HG03571 (cell line): Measurements from ENCODE around the gene JARID2.

Experiments used
- ATAC-seq: cut with Tn5 transposase; IDR thresholded peaks from one replicate; pipeline ENCODE4 v1.9.1; 2021; ENCODE audit not compliant: unreplicated experiment

JARID2 gene

DNA sequence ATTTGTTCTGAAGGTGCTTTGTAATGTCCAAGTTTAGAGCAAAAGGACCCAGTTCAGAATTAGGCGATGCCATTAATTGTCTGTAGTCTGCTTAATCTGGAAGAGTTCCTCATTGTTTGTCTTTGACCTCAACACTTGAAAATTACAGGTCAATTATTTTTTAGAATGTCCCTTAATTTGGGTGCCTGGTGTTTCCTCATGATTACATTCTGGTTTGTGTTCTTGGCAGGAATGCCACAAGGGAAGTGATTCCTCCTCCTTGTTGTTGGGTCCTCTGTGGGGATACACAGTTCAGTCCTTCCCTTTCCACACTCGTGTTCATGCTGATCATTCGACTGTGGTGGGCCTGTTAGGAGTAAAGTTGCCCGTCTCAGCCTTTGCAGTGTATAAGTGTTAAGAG is 207.3 kb downstream of the JARID2 start:
- no peak for ATAC-seq

DNA sequence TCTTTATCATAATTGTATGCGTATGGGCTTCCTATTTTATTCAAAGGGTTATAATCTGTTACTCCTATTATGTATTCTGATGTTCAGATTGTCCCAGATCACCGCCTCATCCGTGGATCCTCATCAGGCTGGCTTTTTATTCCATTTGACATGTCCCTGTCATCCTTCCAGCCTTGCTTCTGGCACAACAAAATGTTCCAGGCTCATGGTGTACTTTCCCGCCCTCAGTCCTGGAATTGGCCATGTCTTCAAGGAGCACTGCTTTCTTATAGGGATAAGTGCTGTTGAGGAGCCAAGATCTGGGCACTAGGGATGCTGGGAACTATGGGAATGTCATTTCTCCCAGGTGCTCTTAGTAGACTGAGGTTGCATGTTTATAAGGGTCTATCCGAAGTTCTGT is 207.8 kb downstream of the JARID2 start:
- no peak for ATAC-seq

GRCh38 chr6:15456422-15456821 is 210.6 kb downstream of the JARID2 start:
- no peak for ATAC-seq

- ATAC-seq = no peak
Observed at GRCh38 chr6:15457121-15457650, 211.3 kb downstream of the JARID2 start.

DNA sequence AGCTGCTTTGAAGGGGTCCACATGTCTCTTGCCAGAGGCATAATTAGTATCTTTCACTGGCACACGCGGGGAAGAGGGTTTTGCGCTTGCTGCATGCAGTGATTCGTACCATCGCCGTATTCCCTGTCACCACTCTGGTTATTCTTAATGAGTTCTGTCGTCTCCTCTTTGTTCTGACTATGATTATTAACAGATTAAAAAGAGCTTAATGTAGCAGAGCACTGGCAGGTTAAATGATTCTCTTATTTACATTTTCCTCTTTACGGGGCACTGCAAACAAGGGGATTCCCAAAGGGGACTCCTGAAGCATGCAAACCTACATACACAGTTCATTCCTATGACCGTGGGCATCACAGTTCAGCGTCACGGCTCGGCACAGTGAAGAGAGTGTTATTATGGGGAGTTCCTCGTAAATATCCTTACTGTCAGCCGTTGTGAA is 212.2 kb downstream of the JARID2 start:
- ATAC-seq = peak; percentile 64

DNA sequence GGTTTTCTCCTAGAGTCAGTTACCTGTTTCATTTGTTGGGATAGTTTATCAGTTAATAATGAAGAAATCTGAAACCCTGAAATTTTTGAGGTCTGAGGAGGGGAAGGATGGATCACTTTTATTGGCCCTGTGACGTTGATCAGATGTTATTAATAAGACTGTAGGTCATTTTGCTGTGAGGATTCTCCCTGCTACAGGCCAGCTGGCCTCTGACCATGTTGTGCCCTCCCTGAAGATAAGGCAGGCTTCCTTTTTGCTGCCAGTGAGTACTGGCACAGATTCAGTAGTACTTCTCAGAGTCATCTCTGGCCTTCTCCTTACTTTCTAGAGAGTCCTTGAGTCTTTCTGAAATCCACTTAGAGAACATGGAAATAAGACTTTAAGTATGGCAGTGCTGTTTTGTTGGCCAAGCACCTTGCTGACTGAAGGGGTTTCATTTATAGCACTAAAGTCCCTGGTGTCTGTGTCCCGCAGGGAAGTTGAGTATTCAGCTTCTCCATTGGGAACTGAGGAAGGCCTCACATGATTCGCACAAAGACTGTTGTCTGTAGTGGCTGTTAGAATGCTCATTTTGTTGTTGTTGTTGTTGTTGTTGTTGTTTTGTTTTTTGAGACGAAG is 214.3 kb downstream of the JARID2 start:
- no peak for ATAC-seq

- ATAC-seq = no peak
Observed at GRCh38 chr6:15461127-15461944, 215.5 kb downstream of the JARID2 start.

DNA sequence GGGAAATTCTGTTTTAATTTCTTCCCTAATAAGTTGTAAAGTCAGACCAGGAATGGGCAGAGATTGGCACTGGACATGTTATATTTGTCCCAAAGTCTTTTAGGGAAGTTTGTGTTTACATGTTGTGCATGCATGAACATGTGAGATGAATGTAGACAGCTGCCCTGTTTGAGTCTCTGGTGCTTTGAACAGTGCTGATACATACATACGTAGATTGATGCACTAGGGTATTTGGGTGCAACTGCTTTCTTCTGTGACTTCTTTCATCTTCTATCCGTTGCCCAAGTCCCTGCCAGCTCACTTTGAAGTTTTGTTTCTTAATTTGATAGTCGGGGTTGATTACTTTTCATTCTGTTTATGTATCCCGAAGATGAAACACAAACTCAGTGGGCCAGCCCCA is 216.4 kb downstream of the JARID2 start:
- ATAC-seq = no peak

GRCh38 chr6:15462717-15463525 is 217.1 kb downstream of the JARID2 start:
- ATAC-seq = no peak

DNA sequence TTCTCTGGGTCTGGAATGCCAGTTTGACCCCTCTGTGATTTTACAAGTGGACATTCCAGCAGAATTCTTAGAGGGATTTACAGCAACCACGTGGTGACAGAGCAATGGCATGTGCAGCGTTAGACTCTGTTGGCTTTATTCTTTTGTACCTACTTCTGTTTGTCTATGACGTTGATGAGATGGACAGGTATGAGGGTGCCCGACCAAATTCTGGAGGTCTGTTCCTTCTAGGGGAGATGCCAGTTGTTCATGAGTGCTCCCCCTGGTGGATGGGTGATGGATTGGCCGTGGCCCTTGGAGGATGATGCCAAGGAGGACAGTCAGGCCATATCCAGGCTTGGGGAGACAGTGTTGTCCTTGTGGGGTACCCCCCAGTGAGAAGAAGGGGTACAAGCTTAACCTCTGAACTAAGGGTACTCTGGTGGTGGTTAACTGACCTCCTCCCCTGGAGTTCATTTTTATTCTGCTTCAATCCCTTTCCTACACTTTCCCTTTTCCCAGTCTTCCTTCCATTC is 218.4 kb downstream of the JARID2 start:
- no peak for ATAC-seq

- no peak for ATAC-seq
Observed at GRCh38 chr6:15465212-15465611, 219.3 kb downstream of the JARID2 start.

DNA sequence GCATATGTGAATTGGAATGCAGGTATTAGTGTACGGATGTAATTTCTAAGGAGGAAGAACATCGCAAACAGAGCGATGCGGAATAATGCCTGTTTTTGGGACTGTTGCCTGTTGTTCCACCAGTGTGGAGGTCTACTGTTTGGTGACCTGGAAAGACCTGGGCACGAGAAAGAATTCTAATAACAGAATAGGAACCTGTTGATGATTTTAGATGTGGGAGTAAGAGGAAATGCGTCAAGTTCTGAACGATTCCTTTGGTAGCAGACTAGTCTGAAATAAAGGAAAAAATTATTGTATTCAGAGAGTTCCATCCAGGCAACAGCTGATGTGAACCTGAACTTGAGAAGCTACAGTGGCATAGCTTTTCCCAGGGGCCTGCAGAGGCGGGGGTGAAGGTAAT is 224.9 kb downstream of the JARID2 start:
- no peak for ATAC-seq

- ATAC-seq = no peak
Observed at GRCh38 chr6:15472621-15473020, 226.8 kb downstream of the JARID2 start.

GRCh38 chr6:15473174-15473573 is 227.3 kb downstream of the JARID2 start:
- no peak for ATAC-seq

- ATAC-seq = no peak
Observed at GRCh38 chr6:15473741-15474161, 227.9 kb downstream of the JARID2 start.

- ATAC-seq = no peak
Observed at GRCh38 chr6:15474196-15474595, 228.3 kb downstream of the JARID2 start.

DNA sequence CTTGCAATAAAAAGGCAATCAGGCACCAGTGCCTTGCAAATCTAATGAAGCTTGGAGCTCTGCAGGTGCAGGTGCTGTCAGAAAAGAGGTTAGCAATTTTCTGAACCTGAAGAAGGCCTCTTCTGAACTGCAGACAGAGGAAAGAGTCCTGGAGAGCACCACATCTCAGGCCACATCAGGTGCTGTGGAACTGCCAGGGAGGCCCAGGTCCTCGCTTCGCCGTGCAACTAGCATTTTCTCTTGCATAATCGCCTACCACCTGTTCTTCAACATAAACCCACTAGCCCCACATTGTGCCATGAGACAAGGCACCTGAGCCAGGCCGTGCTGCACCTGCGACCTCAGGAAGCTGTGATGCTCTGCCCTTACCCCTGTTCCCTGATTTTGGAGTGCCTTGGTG is 229.4 kb downstream of the JARID2 start:
- ATAC-seq = no peak

DNA sequence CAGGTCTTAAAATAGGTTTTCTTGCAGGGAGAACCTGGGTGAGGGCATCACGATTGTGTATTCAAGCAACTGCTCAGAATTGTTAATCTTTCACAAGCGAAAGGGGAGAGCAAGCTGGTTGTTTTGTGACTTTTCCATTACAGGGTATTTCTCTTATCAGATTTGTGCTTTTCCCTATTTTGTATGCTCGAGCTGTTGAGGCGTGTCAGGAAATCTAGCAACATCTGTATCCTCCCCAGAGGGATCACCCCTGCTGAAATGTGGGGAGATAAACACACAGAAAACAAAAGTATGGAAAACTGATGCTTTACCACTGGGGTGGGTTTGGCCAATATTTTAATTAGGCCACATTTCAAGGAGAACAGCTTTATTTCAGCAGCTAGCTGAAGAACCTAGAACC is 230.0 kb downstream of the JARID2 start:
- ATAC-seq = no peak

GRCh38 chr6:15476631-15477380 is 230.9 kb downstream of the JARID2 start:
- ATAC-seq = no peak

- ATAC-seq = no peak
Observed at GRCh38 chr6:15477746-15478145, 231.9 kb downstream of the JARID2 start.

DNA sequence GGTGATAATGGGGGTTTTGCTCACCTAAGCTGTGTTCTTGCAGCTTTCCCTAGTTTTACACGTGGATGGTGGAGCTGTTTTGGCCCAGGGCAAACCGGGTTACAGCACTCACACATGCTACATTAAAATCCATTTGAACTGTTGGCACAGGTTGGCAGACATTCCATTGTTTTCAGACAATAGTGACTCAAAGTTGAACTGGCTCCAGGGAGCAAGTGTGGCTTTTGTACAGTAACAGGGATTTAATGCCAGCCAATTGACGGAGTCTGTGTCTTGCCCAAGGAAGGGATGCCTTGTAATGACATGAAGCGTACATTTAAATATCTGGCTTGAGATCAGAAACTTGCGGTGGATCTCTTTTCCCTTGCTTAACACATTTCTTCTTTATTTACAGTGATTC is 233.9 kb downstream of the JARID2 start:
- ATAC-seq = no peak
